ENCODE measurements around the gene IDI2.

DNA sequence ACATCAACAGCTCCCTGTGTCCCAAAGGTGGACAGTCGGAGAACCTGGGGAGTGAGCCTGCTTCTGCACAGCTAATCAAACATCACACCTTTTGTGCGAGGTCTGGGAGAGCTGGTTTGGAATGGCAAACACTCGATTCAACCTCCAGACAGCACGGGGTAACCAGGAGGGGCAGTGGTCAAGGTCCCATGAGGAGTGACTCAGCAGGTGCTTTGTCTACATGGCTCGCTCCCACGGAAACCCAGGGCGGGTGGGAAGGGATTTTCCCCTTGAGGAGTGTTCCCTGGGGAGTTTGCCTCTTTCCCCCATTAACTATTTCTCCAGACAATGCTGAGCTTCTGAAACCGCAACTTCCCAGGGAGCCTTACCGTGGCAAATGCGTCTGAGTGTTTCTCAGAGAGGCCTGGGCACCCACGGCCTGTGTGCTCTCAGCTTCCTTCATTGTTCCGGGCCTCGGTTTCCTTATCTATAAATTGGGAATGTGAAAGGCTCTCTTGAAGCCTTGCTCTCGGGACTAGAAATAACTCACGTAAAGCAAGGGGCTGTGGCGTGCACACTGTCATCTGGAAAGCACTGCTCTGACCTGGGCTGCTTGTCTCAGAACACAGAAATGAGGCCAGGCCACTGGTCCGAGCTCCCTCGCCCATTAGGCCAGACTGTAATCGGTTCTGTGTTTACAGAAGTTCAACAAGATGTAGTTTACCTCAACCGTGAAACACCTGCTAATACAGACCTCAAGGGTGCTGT is 51.4 kb downstream of the IDI2 start:
- no peak for TF ChIP-seq CTCF (IDR thresholded peaks at IDR 0.05 in 4 of 5, conservative IDR thresholded peaks at IDR 0.05 in 1 of 5)
- TF ChIP-seq POLR2A (IDR thresholded peaks at IDR 0.05): no peak
